IMR-90 (cell line): ENCODE data around the gene TMEM92. TPM values are rescaled to one million over a fixed set of nuclear protein-coding genes. Genes with fewer than 3 reads are reported as not detected.

Experiments
- ATAC-seq: fragments of 200-7000 bp; cut with Tn5 transposase; 2 replicates; pipeline ENCODE4 v1.9.1; 2020; ENCODE audit warnings: low read depth, mild to moderate bottlenecking, moderate library complexity
- BruUV-seq: library from RNA; stranded (reverse); fragments of 400-500 nt; replicated peaks from 2 replicates; lab custom pipeline; 2021; lab: Mats Ljungman, UMichigan
- CTCF ChIA-PET: fragments of 300-600 bp; formaldehyde crosslinking; extraction: SDS; loops from one replicate; lab custom pipeline; 2021; ENCODE audit warnings: antibody characterized with exemption; lab: Yijun Ruan, JAX
- POLR2A ChIA-PET: fragments of 300-600 bp; sonication (Branson Sonifier 250); formaldehyde crosslinking; loops from one replicate; lab custom pipeline; 2022; ENCODE audit warnings: antibody characterized with exemption; ENCODE audit not compliant: unreplicated experiment; lab: Charles Lee
- DNase-seq: peaks from one replicate; pipeline ENCODE4 v3.0.0; 2013
- H2AFZ ChIP-seq: replicated peaks from 2 replicates; pipeline ENCODE3; 2013; ENCODE audit warnings: low read length, mild to moderate bottlenecking; ENCODE audit not compliant: poor library complexity
- H2AK5ac ChIP-seq: 2 replicates; pipeline ENCODE4 v1.6.1; 2013; ENCODE audit warnings: low read depth, low read length, inconsistent platforms
- H2AK9ac ChIP-seq: replicated peaks from 2 replicates; pipeline ENCODE3; 2013; ENCODE audit warnings: mild to moderate bottlenecking, low read depth, low read length, moderate library complexity; ENCODE audit not compliant: poor library complexity
- H2BK120ac ChIP-seq: 2 replicates; pipeline ENCODE4 v1.6.1; 2013; ENCODE audit warnings: low read depth, low read length, inconsistent platforms
- H2BK15ac ChIP-seq: 3 replicates; pipeline ENCODE4 v1.6.1; 2013; ENCODE audit warnings: low read depth, low read length, inconsistent platforms
- H2BK20ac ChIP-seq: 2 replicates; pipeline ENCODE4 v1.6.1; 2013; ENCODE audit warnings: low read depth, mild to moderate bottlenecking, inconsistent platforms, low read length, moderate library complexity
- H2BK5ac ChIP-seq: 2 replicates; pipeline ENCODE4 v1.6.1; 2013; ENCODE audit warnings: mild to moderate bottlenecking, low read depth, low read length, inconsistent platforms; ENCODE audit not compliant: poor library complexity, severe bottlenecking
- H3K14ac ChIP-seq: replicated peaks from 2 replicates; pipeline ENCODE4 v1.6.1; 2013; ENCODE audit warnings: low read depth, low read length, inconsistent platforms
- H3K18ac ChIP-seq: 2 replicates; pipeline ENCODE4 v1.6.1; 2013; ENCODE audit warnings: low read depth, low read length, control low read depth
- H3K23ac ChIP-seq: 2 replicates; pipeline ENCODE4 v1.6.1; 2013; ENCODE audit warnings: low read depth, low read length, inconsistent platforms
- H3K27ac ChIP-seq: 2 replicates; pipeline ENCODE4 v1.5.1; 2013; ENCODE audit warnings: mild to moderate bottlenecking, control low read depth, low read length; ENCODE audit not compliant: insufficient read depth
- H3K27me3 ChIP-seq: 2 replicates; pipeline ENCODE4 v1.6.1; 2013; ENCODE audit warnings: low read length; ENCODE audit not compliant: control insufficient read depth, insufficient read depth
- H3K36me3 ChIP-seq: 2 replicates; pipeline ENCODE4 v1.6.1; 2013; ENCODE audit warnings: low read length, mixed read lengths; ENCODE audit not compliant: control insufficient read depth, insufficient read depth
- H3K4ac ChIP-seq: 2 replicates; pipeline ENCODE4 v1.6.1; 2013; ENCODE audit warnings: low read depth, low read length, inconsistent platforms
- H3K4me1 ChIP-seq: 2 replicates; pipeline ENCODE4 v1.6.1; 2013; ENCODE audit warnings: low read length, mixed read lengths; ENCODE audit not compliant: control insufficient read depth, insufficient read depth
- H3K4me2 ChIP-seq: 2 replicates; pipeline ENCODE4 v1.6.1; 2013; ENCODE audit warnings: low read depth, mild to moderate bottlenecking, control low read depth, low read length, moderate library complexity
- H3K4me3 ChIP-seq: 2 replicates; pipeline ENCODE4 v1.5.1; 2013; ENCODE audit warnings: low read depth, mild to moderate bottlenecking, control low read depth, low read length, moderate library complexity; ENCODE audit not compliant: insufficient read depth
- H3K56ac ChIP-seq: 2 replicates; pipeline ENCODE4 v1.6.1; 2013; ENCODE audit warnings: low read length, inconsistent platforms; ENCODE audit not compliant: insufficient read depth; ENCODE audit errors: extremely low read depth
- H3K79me1 ChIP-seq, 2 experiments: 2 replicates each; pipeline ENCODE4 v1.6.1; 2013; ENCODE audit warnings: low read length in 2 of 2, inconsistent platforms in 1 of 2, low read depth in 1 of 2
- H3K9ac ChIP-seq: 2 replicates; pipeline ENCODE4 v1.6.1; 2013; ENCODE audit warnings: low read depth, low read length, control low read depth
- H3K9me1 ChIP-seq: 2 replicates; pipeline ENCODE4 v1.6.1; 2013; ENCODE audit warnings: low read length, inconsistent platforms; ENCODE audit not compliant: insufficient read depth
- H3K9me3 ChIP-seq: 2 replicates; pipeline ENCODE4 v1.6.1; 2013; ENCODE audit warnings: low read length; ENCODE audit not compliant: control insufficient read depth, insufficient read depth
- H4K20me1 ChIP-seq: 2 replicates; pipeline ENCODE4 v1.6.1; 2013; ENCODE audit warnings: low read length, inconsistent platforms; ENCODE audit not compliant: insufficient read depth
- H4K5ac ChIP-seq: 2 replicates; pipeline ENCODE4 v1.6.1; 2013; ENCODE audit warnings: mild to moderate bottlenecking, low read depth, low read length, control low read depth
- H4K8ac ChIP-seq, 2 experiments: 2 replicates each; pipeline ENCODE4 v1.6.1; 2013; ENCODE audit warnings: low read depth in 2 of 2, low read length in 2 of 2, control low read depth in 1 of 2, inconsistent platforms in 1 of 2
- H4K91ac ChIP-seq: 2 replicates; pipeline ENCODE4 v1.6.1; 2013; ENCODE audit warnings: low read depth, low read length, inconsistent platforms; ENCODE audit not compliant: insufficient read depth
- CEBPB ChIP-seq: IDR thresholded peaks from 2 replicates; pipeline ENCODE4 v1.6.1; 2012; ENCODE audit warnings: low read depth, low read length, improper control_type of control experiment
- CTCF ChIP-seq: conservative IDR thresholded peaks from 2 replicates; pipeline ENCODE4 v1.5.1; 2012; ENCODE audit warnings: mild to moderate bottlenecking, low read depth, low read length, improper control_type of control experiment
- ELK1 ChIP-seq: fragments of 150-350 bp; IDR thresholded peaks from 2 replicates; pipeline ENCODE4 v1.6.1; 2016; ENCODE audit warnings: low read depth, mild to moderate bottlenecking, low read length, moderate library complexity, borderline replicate concordance
- FOS ChIP-seq: fragments of 150-350 bp; IDR thresholded peaks from 2 replicates; pipeline ENCODE4 v1.6.1; 2016; ENCODE audit warnings: low read depth, low read length
- MAFK ChIP-seq: IDR thresholded peaks from 2 replicates; pipeline ENCODE4 v1.6.1; 2012; ENCODE audit warnings: low read depth, low read length, improper control_type of control experiment
- MXI1 ChIP-seq: IDR thresholded peaks from 2 replicates; pipeline ENCODE4 v1.6.1; 2012; ENCODE audit warnings: low read depth, mild to moderate bottlenecking, low read length, moderate library complexity, borderline replicate concordance
- NFE2L2 ChIP-seq: fragments of 150-350 bp; IDR thresholded peaks from 2 replicates; pipeline ENCODE4 v1.6.1; 2016; ENCODE audit warnings: low read depth, mild to moderate bottlenecking, low read length
- POLR2A ChIP-seq: IDR thresholded peaks from 2 replicates; pipeline ENCODE4 v1.6.1; 2012; ENCODE audit warnings: mild to moderate bottlenecking, low read depth, low read length
- RAD21 ChIP-seq: IDR thresholded peaks from 2 replicates; pipeline ENCODE4 v1.6.1; 2012; ENCODE audit warnings: low read length, improper control_type of control experiment
- RFX5 ChIP-seq: IDR thresholded peaks from 2 replicates; pipeline ENCODE4 v1.8.0; 2012; ENCODE audit warnings: low read depth, mild to moderate bottlenecking, low read length, moderate library complexity
- SMC3 ChIP-seq: fragments of 150-350 bp; IDR thresholded peaks from 2 replicates; pipeline ENCODE4 v1.6.1; 2016; ENCODE audit warnings: low read depth, mild to moderate bottlenecking, antibody characterized with exemption, low read length, moderate library complexity
- WGBS, 2 experiments: methylation state at CpG; one replicate each; pipeline versions ENCODE4 v1.1.5 to v1.1.7; 2013; ENCODE audit warnings: missing lambda C conversion rate in 2 of 2; ENCODE audit not compliant: insufficient read length in 1 of 2; ENCODE audit errors: extremely low coverage in 2 of 2; 5-methylcytosine and 5-hydroxymethylcytosine counted together
- dilution Hi-C: fragments of 300-500 bp; cut with HindIII; formaldehyde crosslinking; loops from one replicate; pipeline ENCODE4 v1.14.3; 2018; ENCODE audit warnings: low sequenced_read_pairs; ENCODE audit not compliant: unreplicated experiment
- in situ Hi-C: fragments of 300-500 bp; cut with MboI; formaldehyde crosslinking; loops from 3 replicates; pipeline ENCODE4 v1.14.3; 2019; ENCODE audit warnings: low sequenced_read_pairs, inconsistent platforms, mixed read lengths
- intact Hi-C: fragments of 100-400 bp; cut with micrococcal nuclease; formaldehyde crosslinking; loops from 2 replicates; pipeline ENCODE4 v1.10.0; 2022
- polyA plus RNA-seq, 3 experiments: library from polyadenylated mRNA; depleted of rRNA; stranded (reverse); fragments of >200 nt; gene quantifications; 2 replicates each; pipeline ENCODE4 v1.2.3, GENCODE V29; 2012; ENCODE audit warnings: low replicate concordance in 1 of 3
- total RNA-seq: library from RNA; depleted of rRNA; stranded (reverse); fragments of >200 nt; gene quantifications from 2 replicates; pipeline ENCODE4 v1.2.3, GENCODE V29; 2012

Gene TMEM92
- total and polyA plus RNA-seq, 2 of the 4 experiments (the other 2 are of a cell fraction) = 0.18 to 1.7 TPM

GRCh38 chr17:50279181-50279526 lies 4.9 kb downstream of the TMEM92 start:
- ChIA-PET POLR2A (no interaction called here), CTCF (no interaction called here)
- H2BK20ac ChIP-seq = no peak overlapping the region
- peak; percentile 38 for DNase-seq
- no peak overlapping the region for H3K4me2 ChIP-seq
- H3K14ac ChIP-seq = 0 out of 2 replicates have a peak overlapping the region, but pooled peaks have one; percentile 3
- peak overlapping the region; percentile 65 for H2BK120ac ChIP-seq
- 0% methylated on average over 2 of the region's 4 CpGs; no CpG with 5 or more reads in 1 of the 2 experiments for WGBS, 2 experiments
- peaks cover 11 to 17% of the 10 kb centered on the region in 2 experiments for H3K79me1 ChIP-seq
- no peak overlapping the region for H2BK5ac ChIP-seq
- no peak for TF ChIP-seq SMC3
- TF ChIP-seq POLR2A = no peak
- no peak for TF ChIP-seq ELK1
- no peak for TF ChIP-seq NFE2L2
- no peak for TF ChIP-seq FOS
- TF ChIP-seq CEBPB = no peak
- TF ChIP-seq MAFK = no peak
- no peak for TF ChIP-seq RAD21
- TF ChIP-seq MXI1 = no peak
- no peak for TF ChIP-seq CTCF
- no peak for TF ChIP-seq RFX5
- no peak overlapping the region for H3K27ac ChIP-seq
- H2AK9ac ChIP-seq = no peak overlapping the region
- H3K9me1 ChIP-seq = peaks cover 28% of the 10 kb centered on the region
- peaks cover 17% of the 10 kb centered on the region for H3K4me1 ChIP-seq
- H4K91ac ChIP-seq = peak overlapping the region; percentile 75; the same call in 1 of the 2 replicates
- no peak overlapping the region for H4K5ac ChIP-seq
- peak; percentile 62 for ATAC-seq
- intact Hi-C loops = no loop called here
- H3K9me3 ChIP-seq = no peaks in the 10 kb centered on the region
- BruUV-seq = no TSS peak
- dilution Hi-C loops = no loop called here
- in situ Hi-C loops = no loop called here
- H2BK15ac ChIP-seq = peak overlapping the region; percentile 79; the same call in 1 of the 3 replicates
- no peak overlapping the region for H3K9ac ChIP-seq
- H4K20me1 ChIP-seq = no peaks in the 10 kb centered on the region
- H3K4ac ChIP-seq = peak overlapping the region; percentile 14; the same call in 1 of the 2 replicates
- no peaks in the 10 kb centered on the region for H3K27me3 ChIP-seq
- H2AK5ac ChIP-seq = peak overlapping the region; percentile 67
- H3K23ac ChIP-seq = no peak overlapping the region
- H3K18ac ChIP-seq = no peak overlapping the region
- 0 out of 4 replicates have a peak overlapping the region, but pooled peaks of 1 of the 2 experiments have one; percentile 77 for H4K8ac ChIP-seq
- no peak overlapping the region for H3K56ac ChIP-seq
- H2AFZ ChIP-seq = no peak overlapping the region
- no peak overlapping the region for H3K4me3 ChIP-seq
- H3K36me3 ChIP-seq = peaks cover 29% of the 10 kb centered on the region
